ENCODE data around the gene PCNT.

GRCh38 chr21:46411691-46412090, 87.7 kb downstream of the PCNT start:
- TF ChIP-seq EZH2phosphoT487 (IDR thresholded peaks at IDR 0.05; ENCODE audit: borderline replicate concordance, low read length) (no peak), CTCF (IDR thresholded peaks at IDR 0.05; ENCODE audit: low read depth, low read length, poor library complexity, severe bottlenecking) (no peak)

All from DOHH2 (cell line).